Measurements from ENCODE around the gene GP9. TPM values are rescaled to one million over a fixed set of nuclear protein-coding genes. Genes with fewer than 3 reads are reported as not detected.
"Not testable (repeated sequence)": the region's sequence is repeated elsewhere in the genome, so short reads cannot be mapped to it uniquely, and the experiment has no call there.

The GP9 gene
- total RNA-seq, 2 experiments from 2014 or later = not detected

DNA sequence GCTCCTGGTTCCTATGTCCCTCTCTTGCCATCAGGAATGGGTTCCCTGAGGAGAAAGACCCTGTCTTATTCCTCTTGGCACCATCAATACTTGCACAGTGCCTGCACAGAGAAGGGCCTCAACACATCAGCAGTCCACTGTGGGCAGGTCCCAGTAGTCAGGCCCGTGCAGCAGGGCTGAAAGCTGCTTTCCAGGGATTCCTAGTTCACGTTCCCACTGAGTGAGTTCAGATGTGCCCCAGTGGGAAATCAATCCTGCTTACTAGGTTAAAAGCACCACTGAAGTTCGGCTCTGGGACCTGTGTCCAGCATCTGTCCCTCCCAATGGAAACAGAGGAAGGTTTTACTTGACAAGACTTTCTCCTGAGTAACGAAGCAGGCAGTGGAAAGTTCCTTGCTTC, 45.3 kb downstream of the GP9 start:
- ChIA-PET POLR2A (interaction anchor here (1.0 to 8.2 kb wide), 3 partner anchors 10 to 143 kb away, joined by 4 to 103 read pairs (median 4); partner anchors contain the start of gene RAB43), CTCF (interaction anchor here (0.7 to 1.8 kb wide), 6 partner anchors 9 to 141 kb away, joined by 3 to 6 read pairs (median 5); no protein-coding TSS in a partner anchor)
- peaks cover 60% of the 10 kb centered on the region for H3K4me1 Mint-ChIP-seq (ENCODE audit: low read depth)
- ATAC-seq (no peak), DNase-seq (no peak)
- H3K27me3 Mint-ChIP-seq (ENCODE audit: low read depth) = no peaks in the 10 kb centered on the region
- H3K4me3 Mint-ChIP-seq = no peak overlapping the region
- no peaks in the 10 kb centered on the region for H3K9me3 Mint-ChIP-seq (ENCODE audit: insufficient read depth)
- H3K27ac Mint-ChIP-seq = peak overlapping the region; percentile 39
- H3K36me3 Mint-ChIP-seq (ENCODE audit: low read depth) = peaks cover 52% of the 10 kb centered on the region

DNA sequence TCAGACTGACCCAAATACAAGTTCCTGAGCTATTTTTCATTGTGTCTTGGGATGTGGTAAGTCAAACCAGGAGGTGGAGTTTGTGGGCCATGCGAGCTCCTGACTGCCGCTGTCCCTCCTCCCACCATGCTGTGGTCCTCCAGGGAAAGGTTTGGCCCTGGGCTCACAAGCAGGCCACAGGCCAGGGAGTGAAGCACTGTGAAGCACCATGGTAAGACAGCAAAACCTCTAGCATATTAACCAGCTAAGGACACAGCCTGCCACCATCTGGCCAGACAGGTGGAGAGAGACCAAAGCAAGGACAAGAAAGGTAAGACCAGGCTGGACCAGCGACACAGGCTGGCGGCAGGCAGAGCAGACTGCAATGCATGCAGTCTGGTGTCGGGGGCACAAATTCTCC, 45.7 kb downstream of the GP9 start:
- no peaks in the 10 kb centered on the region for H3K27me3 Mint-ChIP-seq (ENCODE audit: low read depth)
- peak overlapping the region; percentile 67 for H3K27ac Mint-ChIP-seq
- H3K4me1 Mint-ChIP-seq (ENCODE audit: low read depth) = peaks cover 61% of the 10 kb centered on the region
- no peak for ATAC-seq
- DNase-seq = no peak
- H3K4me3 Mint-ChIP-seq = no peak overlapping the region
- POLR2A ChIA-PET = interaction anchor here (1.0 to 8.2 kb wide), 3 partner anchors 10 to 142 kb away, joined by 4 to 103 read pairs (median 4); partner anchors contain the start of gene RAB43
- CTCF ChIA-PET = interaction anchor here (0.7 to 1.8 kb wide), 6 partner anchors 10 to 140 kb away, joined by 3 to 6 read pairs (median 5); no protein-coding TSS in a partner anchor
- peaks cover 52% of the 10 kb centered on the region for H3K36me3 Mint-ChIP-seq (ENCODE audit: low read depth)
- no peaks in the 10 kb centered on the region for H3K9me3 Mint-ChIP-seq (ENCODE audit: insufficient read depth)

DNA sequence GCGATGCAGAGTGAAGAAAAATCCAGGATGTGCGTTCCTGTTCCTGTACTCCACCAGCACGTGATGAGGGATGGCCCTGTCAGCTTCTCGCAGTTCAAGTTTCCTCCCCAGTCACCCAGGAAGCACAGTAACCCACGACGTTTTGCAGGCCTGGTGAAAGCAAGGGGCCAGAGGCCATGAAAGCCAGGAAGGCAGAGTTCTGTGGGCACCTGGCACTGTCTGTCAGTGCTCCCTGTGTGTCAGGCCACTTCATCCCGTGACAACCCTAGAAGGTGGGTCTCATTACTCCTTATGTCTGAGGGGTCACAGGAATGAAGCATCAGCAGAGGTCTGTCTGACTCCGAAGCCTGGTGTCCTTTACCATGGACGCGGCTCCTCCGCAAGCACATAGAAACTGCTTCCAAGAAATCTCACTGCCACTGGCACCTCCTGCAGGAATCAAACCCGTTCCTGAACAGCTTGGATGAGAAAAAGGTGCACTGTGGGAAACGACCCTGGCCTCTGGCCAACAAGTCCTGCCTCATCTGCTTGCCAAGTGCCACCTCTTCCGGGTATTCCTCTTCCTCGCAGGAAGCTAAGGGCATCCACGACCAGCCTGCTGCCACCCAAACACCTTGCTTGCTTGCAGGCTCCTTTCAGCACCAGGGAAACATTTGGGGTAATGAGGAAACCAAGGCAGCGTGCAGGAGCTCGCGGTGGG, 46.4 kb downstream of the GP9 start:
- Mint-ChIP-seq H3K36me3 (ENCODE audit: low read depth) (peaks cover 48% of the 10 kb centered on the region), H3K27me3 (ENCODE audit: low read depth) (no peaks in the 10 kb centered on the region), H3K9me3 (ENCODE audit: insufficient read depth) (no peaks in the 10 kb centered on the region), H3K27ac (peak overlapping the region; percentile 67), H3K4me3 (no peak overlapping the region), H3K4me1 (ENCODE audit: low read depth) (peaks cover 65% of the 10 kb centered on the region)
- CTCF ChIA-PET = interaction anchor here (0.9 to 2.2 kb wide), 7 partner anchors 12 to 139 kb away, joined by 3 to 6 read pairs (median 6); no protein-coding TSS in a partner anchor
- DNase-seq = no peak
- POLR2A ChIA-PET = interaction anchor here (0.7 to 8.2 kb wide), 6 partner anchors 9 to 142 kb away, joined by 3 to 103 read pairs (median 4); partner anchors contain the start of gene RAB43
- ATAC-seq = no peak

DNA sequence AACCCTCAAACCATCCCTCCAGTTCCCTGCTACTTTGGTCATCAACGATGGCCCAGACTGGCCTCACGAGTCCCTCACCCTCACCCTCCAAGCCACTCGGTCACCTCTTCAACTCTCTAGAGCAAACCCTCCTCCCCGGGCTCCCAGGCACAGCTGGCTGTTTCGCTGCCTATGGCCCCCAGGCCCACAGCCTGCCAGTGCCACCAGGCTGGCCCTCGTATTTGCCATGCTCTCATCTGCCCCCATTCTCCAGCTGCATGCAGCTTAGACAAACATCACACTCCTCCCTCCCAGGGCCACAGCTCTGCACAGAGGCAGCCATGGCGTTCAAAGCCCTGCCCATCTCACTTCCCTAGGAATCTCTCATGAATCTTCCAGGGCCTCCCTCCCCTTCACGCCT, 47.2 kb downstream of the GP9 start:
- no peaks in the 10 kb centered on the region for H3K9me3 Mint-ChIP-seq (ENCODE audit: insufficient read depth)
- DNase-seq (no peak), ATAC-seq (no peak)
- CTCF ChIA-PET = interaction anchor here (0.5 to 2.2 kb wide), 3 partner anchors 11 to 54 kb away, joined by 3 to 6 read pairs (median 4); no protein-coding TSS in a partner anchor
- H3K36me3 Mint-ChIP-seq (ENCODE audit: low read depth) = peaks cover 53% of the 10 kb centered on the region
- H3K27me3 Mint-ChIP-seq (ENCODE audit: low read depth) = no peaks in the 10 kb centered on the region
- peak overlapping the region; percentile 67 for H3K27ac Mint-ChIP-seq
- peaks cover 71% of the 10 kb centered on the region for H3K4me1 Mint-ChIP-seq (ENCODE audit: low read depth)
- no peak overlapping the region for H3K4me3 Mint-ChIP-seq
- POLR2A ChIA-PET = interaction anchor here (0.7 to 8.2 kb wide), 5 partner anchors 9 to 140 kb away, joined by 3 to 103 read pairs (median 4); partner anchors contain the start of gene RAB43

DNA sequence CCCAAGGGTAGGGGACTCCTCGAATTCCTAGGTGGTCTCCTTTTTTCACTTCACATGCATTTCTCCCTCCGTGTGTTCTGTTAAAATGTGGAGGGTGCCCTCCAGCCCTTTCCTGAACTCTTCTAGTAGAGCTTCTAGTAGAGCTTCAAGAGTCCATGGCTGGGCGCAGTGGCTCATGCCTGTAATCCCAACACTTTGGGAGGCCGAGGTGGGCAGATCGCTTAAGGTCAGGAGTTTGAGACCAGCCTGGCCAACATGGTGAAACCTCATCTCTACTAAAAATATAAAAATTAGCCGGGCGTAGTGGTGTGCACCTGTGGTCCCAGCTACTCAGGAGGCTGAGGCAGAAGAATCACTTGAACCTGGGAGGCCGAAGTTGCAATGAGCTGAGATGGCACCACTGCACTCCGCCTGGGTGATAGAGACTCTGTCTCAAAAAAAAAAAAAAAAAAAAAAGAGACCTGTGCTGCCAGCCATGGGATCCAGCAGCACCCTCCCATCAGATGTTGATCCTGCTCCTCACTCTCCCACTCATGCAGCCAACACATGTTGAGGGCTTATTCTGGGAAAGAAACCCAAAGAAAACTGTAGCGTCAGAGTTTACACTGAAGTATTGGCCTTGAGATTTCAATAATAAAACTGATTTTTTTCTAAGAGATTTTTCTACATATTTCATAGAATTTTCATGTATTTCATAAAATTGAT, 50.6 kb downstream of the GP9 start:
- POLR2A ChIA-PET = interaction anchor here (1.1 to 8.2 kb wide), 2 partner anchors 9 to 10 kb away, joined by 5 to 103 read pairs; partner anchors contain the start of gene RAB43

More for the DNA sequence above, 50.6 kb downstream of the GP9 start:
- peak overlapping the region; percentile 83 for H3K27ac Mint-ChIP-seq
- CTCF ChIA-PET = interaction anchor here (0.5 to 1.2 kb wide), 2 partner anchors 85 to 141 kb away, joined by 3 to 4 read pairs; no protein-coding TSS in a partner anchor
- H3K4me1 Mint-ChIP-seq (ENCODE audit: low read depth) = peaks cover 82% of the 10 kb centered on the region
- H3K27me3 Mint-ChIP-seq (ENCODE audit: low read depth); H3K9me3 Mint-ChIP-seq (ENCODE audit: insufficient read depth); DNase-seq; ATAC-seq; H3K4me3 Mint-ChIP-seq: not testable (repeated sequence)
- peaks cover 70% of the 10 kb centered on the region for H3K36me3 Mint-ChIP-seq (ENCODE audit: low read depth)

Other genes starting within 250 kb of the GP9 start
- 10 to 100 TPM; 61.3 to 68.3 TPM for gene ACAD9, start 181.2 kb upstream of the GP9 start, total RNA-seq
- under 1 TPM; 0.18 to 0.26 TPM for gene CFAP92, start 66.7 kb upstream of the GP9 start, total RNA-seq
- under 1 TPM; 0.13 to 0.21 TPM for gene EFCC1, start 59.5 kb upstream of the GP9 start, total RNA-seq
- 10 to 100 TPM; 56.0 to 58.7 TPM for gene RAB43, start 61.0 kb downstream of the GP9 start, total RNA-seq
- 10 to 100 TPM; 57.9 to 65.7 TPM for gene ISY1, start 100.3 kb downstream of the GP9 start, total RNA-seq
- gene CNBP, start 123.1 kb downstream of the GP9 start, total RNA-seq = 100 to 1,000 TPM; 263 to 273 TPM
- 100 to 1,000 TPM; 135 to 140 TPM for gene COPG1, start 188.8 kb downstream of the GP9 start, total RNA-seq
- 10 to 100 TPM; 58.2 to 62.2 TPM for gene HMCES, start 218.1 kb downstream of the GP9 start, total RNA-seq

Data from activated CD8-positive, alpha-beta T cell treated with anti-CD3 and anti-CD28 coated beads, Interleukin-2, amount 10 ng/mL, durations not matched to agents 7 days and 5 days (primary cell).